NCI-H82 treated with DMSO at 0.1 percent for 48 hours (cell line): ENCODE measurements around the gene ZNF626.
"Not testable (repeated sequence)": the region's sequence is repeated elsewhere in the genome, so short reads cannot be mapped to it uniquely, and the experiment has no call there.

Experiments used
- DNase-seq: peaks from one replicate; lab custom pipeline; 2025; ENCODE audit not compliant: unreplicated experiment; lab: John Stamatoyannopoulos, UW

The ZNF626 gene

GRCh38 chr19:20661150-20661819, at the start of gene ZNF626:
Gene ZNF626 (minus strand): TSS chr19:20661571. CDS start chr19:20661446, 125 bp downstream.
- peak; percentile 98 for DNase-seq

- DNase-seq, result no peak
These were observed 7.9 kb upstream of the ZNF626 start for GRCh38 chr19:20669263-20669662.

- DNase-seq, result no peak
These were observed 5.9 kb upstream of the ZNF626 start for GRCh38 chr19:20667281-20667680.

GRCh38 chr19:20664901-20665781, 3.8 kb upstream of the ZNF626 start:
- peak; percentile 63 for DNase-seq

GRCh38 chr19:20664475-20664874, 3.1 kb upstream of the ZNF626 start:
- not testable (repeated sequence) for DNase-seq

GRCh38 chr19:20662421-20663105, 1.2 kb upstream of the ZNF626 start:
- DNase-seq, result no peak

GRCh38 chr19:20660473-20661140, 764 bp downstream of the ZNF626 start:
- no peak for DNase-seq

- no peak for DNase-seq
These were observed 20.8 kb downstream of the ZNF626 start for GRCh38 chr19:20640545-20640944.

- DNase-seq, result no peak
These were observed 21.3 kb downstream of the ZNF626 start for GRCh38 chr19:20640023-20640422.

- DNase-seq, result not testable (repeated sequence)
These were observed 36.8 kb downstream of the ZNF626 start for GRCh38 chr19:20624560-20624959.

GRCh38 chr19:20616071-20616470, 45.3 kb downstream of the ZNF626 start:
- no peak for DNase-seq

- not testable (repeated sequence) for DNase-seq
These were observed 46.4 kb downstream of the ZNF626 start for GRCh38 chr19:20614971-20615370.

- no peak for DNase-seq
These were observed 48.6 kb downstream of the ZNF626 start for GRCh38 chr19:20612711-20613316.

GRCh38 chr19:20611866-20612265, 49.5 kb downstream of the ZNF626 start:
- DNase-seq, result no peak

- no peak for DNase-seq
These were observed 53.4 kb downstream of the ZNF626 start for GRCh38 chr19:20607943-20608342.
